ENCODE measurements around the gene SEPTIN7. TPM values are rescaled to one million over a fixed set of nuclear protein-coding genes. Genes with fewer than 3 reads are reported as not detected.

SEPTIN7 gene
- total and polyA plus RNA-seq, 2 of the 13 experiments (the other 11 are each of a cell fraction or from before 2014, with no cell fraction given), result 103 to 129 TPM

- TF ChIP-seq PRDM4 (CRISPR knock-in tag; IDR thresholded peaks at IDR 0.05; ENCODE audit: borderline replicate concordance) (no peak), THAP8 (CRISPR knock-in tag; IDR thresholded peaks at IDR 0.05; ENCODE audit: borderline replicate concordance) (no peak), GPBP1L1 (CRISPR knock-in tag; IDR thresholded peaks at IDR 0.05) (no peak), MBD4 (IDR thresholded peaks at IDR 0.05; ENCODE audit: borderline replicate concordance, low read length) (no peak), KIAA2018 (CRISPR knock-in tag; IDR thresholded peaks at IDR 0.05; ENCODE audit: borderline replicate concordance) (no peak), ZNF235 (CRISPR knock-in tag; IDR thresholded peaks at IDR 0.05; ENCODE audit: borderline replicate concordance) (no peak), CBX1 (IDR thresholded peaks at IDR 0.05; ENCODE audit: low read depth) (no peak), KDM5A (IDR thresholded peaks at IDR 0.05; ENCODE audit: borderline replicate concordance, low read length) (no peak)
Measured at GRCh38 chr7:35828817-35829216, 28.0 kb downstream of the SEPTIN7 start (continued).

All from HepG2 (cell line).